ENCODE data around the gene CDH13. TPM values are rescaled to one million over a fixed set of nuclear protein-coding genes. Genes with fewer than 3 reads are reported as not detected.

The CDH13 gene
- total RNA-seq, 1 donor, result 102 TPM

DNA sequence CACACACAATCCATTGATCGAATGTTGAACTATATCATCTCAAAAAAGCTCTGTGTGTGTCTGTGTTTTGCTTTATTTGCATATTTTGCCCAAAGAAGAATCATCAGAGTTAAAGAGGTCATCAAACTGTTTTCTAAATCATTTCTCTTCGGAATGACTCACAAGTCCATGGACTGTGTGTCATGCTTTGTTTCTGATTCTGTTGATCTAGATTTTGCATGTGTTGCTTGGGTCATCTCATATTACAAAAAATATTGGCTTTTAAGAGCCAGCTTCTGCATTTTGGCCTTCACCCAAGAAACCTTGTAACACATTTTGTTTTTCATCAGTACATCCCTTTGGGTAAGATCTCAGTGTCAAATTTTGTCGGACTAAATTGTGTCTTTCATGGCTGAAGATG is 709.8 kb downstream of the CDH13 start:
- H3K4me2 ChIP-seq (ENCODE audit: insufficient read depth, low read length), result peak overlapping the region; percentile 3
- no peaks in the 10 kb centered on the region for H3K27me3 ChIP-seq (ENCODE audit: insufficient read depth, low read length)
- peaks cover 19% of the 10 kb centered on the region for H3K4me1 ChIP-seq (ENCODE audit: insufficient read depth, low read length)
- peak; percentile 76 for DNase-seq (ENCODE audit: insufficient read length, low spot score, missing footprints)
- TF ChIP-seq, protein P1, sequence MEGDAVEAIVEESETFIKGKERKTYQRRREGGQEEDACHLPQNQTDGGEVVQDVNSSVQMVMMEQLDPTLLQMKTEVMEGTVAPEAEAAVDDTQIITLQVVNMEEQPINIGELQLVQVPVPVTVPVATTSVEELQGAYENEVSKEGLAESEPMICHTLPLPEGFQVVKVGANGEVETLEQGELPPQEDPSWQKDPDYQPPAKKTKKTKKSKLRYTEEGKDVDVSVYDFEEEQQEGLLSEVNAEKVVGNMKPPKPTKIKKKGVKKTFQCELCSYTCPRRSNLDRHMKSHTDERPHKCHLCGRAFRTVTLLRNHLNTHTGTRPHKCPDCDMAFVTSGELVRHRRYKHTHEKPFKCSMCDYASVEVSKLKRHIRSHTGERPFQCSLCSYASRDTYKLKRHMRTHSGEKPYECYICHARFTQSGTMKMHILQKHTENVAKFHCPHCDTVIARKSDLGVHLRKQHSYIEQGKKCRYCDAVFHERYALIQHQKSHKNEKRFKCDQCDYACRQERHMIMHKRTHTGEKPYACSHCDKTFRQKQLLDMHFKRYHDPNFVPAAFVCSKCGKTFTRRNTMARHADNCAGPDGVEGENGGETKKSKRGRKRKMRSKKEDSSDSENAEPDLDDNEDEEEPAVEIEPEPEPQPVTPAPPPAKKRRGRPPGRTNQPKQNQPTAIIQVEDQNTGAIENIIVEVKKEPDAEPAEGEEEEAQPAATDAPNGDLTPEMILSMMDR (IDR thresholded peaks at IDR 0.05; ENCODE audit: extremely low read depth, low read depth, low read length), result no peak
- H3K36me3 ChIP-seq (ENCODE audit: insufficient read depth, low read length), result no peaks in the 10 kb centered on the region
- no peaks in the 10 kb centered on the region for H4K20me1 ChIP-seq (ENCODE audit: insufficient read depth, low read length)
- H2AFZ ChIP-seq (ENCODE audit: low read length), result no peak overlapping the region
- H3K9me3 ChIP-seq (ENCODE audit: low read depth, low read length), result no peaks in the 10 kb centered on the region
- H3K4me3 ChIP-seq (ENCODE audit: insufficient read depth, low read length), result no peak overlapping the region
- H3K79me2 ChIP-seq (ENCODE audit: insufficient read depth, low read length), result no peaks in the 10 kb centered on the region
- H3K27ac ChIP-seq (ENCODE audit: low read depth, low read length), result peak overlapping the region; percentile 41

DNA sequence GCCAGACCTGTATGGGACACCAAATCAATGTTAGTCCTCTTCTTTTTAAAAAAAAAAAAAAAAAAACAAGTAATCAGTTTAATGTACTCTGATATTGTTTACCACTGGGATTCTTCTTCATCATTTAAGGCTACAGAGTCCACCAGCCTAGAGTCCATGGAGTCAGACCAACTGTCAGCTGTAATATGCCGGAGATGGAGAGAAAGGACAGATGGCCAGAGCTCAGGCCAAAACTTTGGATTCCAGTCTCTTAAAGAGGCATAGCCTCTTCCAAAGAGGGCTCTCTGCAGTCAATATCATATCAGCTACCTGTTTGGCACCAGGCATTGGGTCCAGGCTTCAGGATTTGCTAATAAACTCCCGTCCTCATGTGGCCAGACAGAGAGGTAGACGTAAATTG is 711.4 kb downstream of the CDH13 start:
- Histone ChIP-seq H3K27me3 (ENCODE audit: insufficient read depth, low read length) (no peaks in the 10 kb centered on the region), H3K4me3 (ENCODE audit: insufficient read depth, low read length) (no peak overlapping the region), H3K36me3 (ENCODE audit: insufficient read depth, low read length) (no peaks in the 10 kb centered on the region), H3K4me1 (ENCODE audit: insufficient read depth, low read length) (peaks cover 20% of the 10 kb centered on the region), H3K9me3 (ENCODE audit: low read depth, low read length) (no peaks in the 10 kb centered on the region), H3K79me2 (ENCODE audit: insufficient read depth, low read length) (no peaks in the 10 kb centered on the region), H3K27ac (ENCODE audit: low read depth, low read length) (no peak overlapping the region), H2AFZ (ENCODE audit: low read length) (no peak overlapping the region), H3K4me2 (ENCODE audit: insufficient read depth, low read length) (no peak overlapping the region), H4K20me1 (ENCODE audit: insufficient read depth, low read length) (no peaks in the 10 kb centered on the region)
- TF ChIP-seq, protein P1 (IDR thresholded peaks at IDR 0.05; ENCODE audit: extremely low read depth, low read depth, low read length), result no peak
- DNase-seq (ENCODE audit: insufficient read length, low spot score, missing footprints), result no peak

DNA sequence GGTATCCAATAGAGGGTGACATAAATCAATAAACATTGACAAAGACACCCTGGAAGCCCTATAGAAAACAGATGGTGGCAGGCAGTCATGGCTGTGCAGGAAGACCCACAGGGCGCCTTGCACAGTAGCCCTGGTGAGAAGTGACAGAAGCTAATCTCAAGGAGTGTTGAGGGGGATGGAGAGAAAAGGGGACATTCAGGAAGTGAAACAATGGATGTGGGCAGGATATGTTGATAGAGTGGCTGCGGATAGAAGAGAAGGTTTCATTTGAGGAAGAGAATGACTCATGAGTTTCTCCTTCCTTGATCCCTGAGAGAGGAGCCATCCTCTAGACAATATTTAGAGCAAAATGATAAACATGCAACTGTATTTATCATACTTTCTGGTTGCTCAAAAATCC is 712.2 kb downstream of the CDH13 start:
- Histone ChIP-seq H2AFZ (ENCODE audit: low read length) (peak overlapping the region; percentile 72), H3K79me2 (ENCODE audit: insufficient read depth, low read length) (no peaks in the 10 kb centered on the region), H3K4me3 (ENCODE audit: insufficient read depth, low read length) (no peak overlapping the region), H3K4me1 (ENCODE audit: insufficient read depth, low read length) (peaks cover 28% of the 10 kb centered on the region), H3K27ac (ENCODE audit: low read depth, low read length) (no peak overlapping the region), H4K20me1 (ENCODE audit: insufficient read depth, low read length) (no peaks in the 10 kb centered on the region), H3K27me3 (ENCODE audit: insufficient read depth, low read length) (no peaks in the 10 kb centered on the region), H3K9me3 (ENCODE audit: low read depth, low read length) (no peaks in the 10 kb centered on the region), H3K4me2 (ENCODE audit: insufficient read depth, low read length) (no peak overlapping the region), H3K36me3 (ENCODE audit: insufficient read depth, low read length) (no peaks in the 10 kb centered on the region)
- TF ChIP-seq, protein P1 (IDR thresholded peaks at IDR 0.05; ENCODE audit: extremely low read depth, low read depth, low read length), result no peak
- no peak for DNase-seq (ENCODE audit: insufficient read length, low spot score, missing footprints)

DNA sequence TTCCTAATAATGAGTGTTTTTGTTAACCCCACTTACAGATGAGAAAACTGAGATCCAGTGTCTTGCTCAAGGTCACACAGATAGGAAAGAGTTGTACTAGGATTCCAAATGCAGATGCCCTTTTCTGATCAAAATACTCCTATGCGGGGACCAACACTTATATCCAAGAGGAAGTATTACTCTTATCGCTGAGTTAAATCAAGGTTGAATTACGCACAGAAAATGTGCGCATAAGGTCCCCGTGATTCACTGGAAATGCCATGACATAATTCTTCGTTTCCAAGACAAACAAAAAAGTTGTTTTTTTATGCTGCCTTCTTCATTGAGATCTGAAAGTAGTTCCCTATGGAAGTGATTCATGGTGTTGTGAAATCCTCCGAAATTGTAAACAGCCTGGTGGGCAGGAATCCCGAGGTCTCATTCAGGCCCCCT is 717.2 kb downstream of the CDH13 start:
- H3K9me3 ChIP-seq (ENCODE audit: low read depth, low read length), result no peaks in the 10 kb centered on the region
- no peaks in the 10 kb centered on the region for H4K20me1 ChIP-seq (ENCODE audit: insufficient read depth, low read length)
- H3K27ac ChIP-seq (ENCODE audit: low read depth, low read length), result peak overlapping the region; percentile 84
- H2AFZ ChIP-seq (ENCODE audit: low read length), result no peak overlapping the region
- H3K36me3 ChIP-seq (ENCODE audit: insufficient read depth, low read length), result no peaks in the 10 kb centered on the region
- peak; percentile 86 for DNase-seq (ENCODE audit: insufficient read length, low spot score, missing footprints)
- no peaks in the 10 kb centered on the region for H3K27me3 ChIP-seq (ENCODE audit: insufficient read depth, low read length)
- TF ChIP-seq, protein P1 (IDR thresholded peaks at IDR 0.05; ENCODE audit: extremely low read depth, low read depth, low read length), result no peak
- peak overlapping the region; percentile 75 for H3K4me2 ChIP-seq (ENCODE audit: insufficient read depth, low read length)
- H3K4me1 ChIP-seq (ENCODE audit: insufficient read depth, low read length), result peaks cover 15% of the 10 kb centered on the region
- peak overlapping the region; percentile 36 for H3K4me3 ChIP-seq (ENCODE audit: insufficient read depth, low read length)
- no peaks in the 10 kb centered on the region for H3K79me2 ChIP-seq (ENCODE audit: insufficient read depth, low read length)
